Endothelial cell of umbilical vein (primary cell): ENCODE measurements around the gene THEM4. TPM values are rescaled to one million over a fixed set of nuclear protein-coding genes. Genes with fewer than 3 reads are reported as not detected.

Experiments
- BruUV-seq: library from RNA; stranded (reverse); fragments of 400-500 nt; replicated peaks from 2 replicates; lab custom pipeline; 2021; lab: Mats Ljungman, UMichigan
- CTCF ChIA-PET: fragments of 300-600, 350-600 bp; sonication (Branson Sonifier 250); formaldehyde crosslinking; loops from one replicate; lab custom pipeline; 2021; ENCODE audit warnings: antibody characterized with exemption, inconsistent platforms; lab: Charles Lee
- POLR2A ChIA-PET: fragments of 300-600, 350-600 bp; sonication (Branson Sonifier 250); formaldehyde crosslinking; loops from one replicate; lab custom pipeline; 2021; ENCODE audit warnings: antibody characterized with exemption, inconsistent platforms; lab: Charles Lee
- DNase-seq: peaks from one replicate; pipeline ENCODE4 v3.0.0-alpha.2; 2011; ENCODE audit warnings: low read depth, low spot score
- FAIRE-seq: peaks from 2 replicates; lab custom pipeline; 2011; peaks lifted over from hg19 to GRCh38; lab: Jason Lieb, UNC
- H2AFZ ChIP-seq: 2 replicates; pipeline ENCODE4 v1.6.0; 2012; ENCODE audit warnings: low read depth, low read length, control low read depth, inconsistent platforms
- H3K27ac ChIP-seq: 2 replicates; pipeline ENCODE4 v1.5.1; 2011; ENCODE audit warnings: low read depth, mild to moderate bottlenecking, control low read depth, low read length, moderate library complexity; ENCODE audit not compliant: insufficient read depth
- H3K27me3 ChIP-seq, 2 experiments: 2 replicates each; pipeline versions ENCODE4 v1.6.0 to v1.6.1; 2011; ENCODE audit warnings: low read length in 2 of 2, mixed read lengths in 1 of 2; ENCODE audit not compliant: control insufficient read depth in 2 of 2, insufficient read depth in 2 of 2
- H3K36me3 ChIP-seq, 2 experiments: 2 replicates in 1 of 2; 3 replicates in 1 of 2; pipeline ENCODE4 v1.5.1; 2011; ENCODE audit warnings: low read length in 2 of 2, mild to moderate bottlenecking in 1 of 2, moderate library complexity in 1 of 2; ENCODE audit not compliant: control insufficient read depth in 2 of 2, insufficient read depth in 2 of 2; ENCODE audit errors: extremely low read depth in 1 of 2
- H3K4me1 ChIP-seq: 3 replicates; pipeline ENCODE4 v1.5.1; 2011; ENCODE audit warnings: mild to moderate bottlenecking, low read length; ENCODE audit not compliant: control insufficient read depth, insufficient read depth; ENCODE audit errors: extremely low read depth
- H3K4me2 ChIP-seq: 2 replicates; pipeline ENCODE4 v1.6.1; 2011; ENCODE audit warnings: low read length, control low read depth, mixed read lengths; ENCODE audit not compliant: insufficient read depth
- H3K4me3 ChIP-seq, 3 experiments: fragments of 200-600 bp in 1 of 3; sonication (generic), shearing (Covaris generic) in 1 of 3; replicated peaks in 1 of 3; 2 replicates each; pipeline ENCODE4 v1.5.1; 2011 to 2016; ENCODE audit warnings: control low read depth in 3 of 3, low read length in 3 of 3, mild to moderate bottlenecking in 2 of 3, inconsistent platforms in 1 of 3, low read depth in 1 of 3, moderate library complexity in 1 of 3; ENCODE audit not compliant: insufficient read depth in 1 of 3
- H3K79me2 ChIP-seq: 2 replicates; pipeline ENCODE4 v1.6.0; 2012; ENCODE audit warnings: low read length, inconsistent platforms; ENCODE audit not compliant: control insufficient read depth, insufficient read depth
- H3K9ac ChIP-seq: replicated peaks from 2 replicates; pipeline ENCODE3; 2011; ENCODE audit warnings: low read length, control low read depth; ENCODE audit not compliant: insufficient read depth; ENCODE audit errors: extremely low read depth
- H3K9me1 ChIP-seq: replicated peaks from 3 replicates; pipeline ENCODE4 v1.6.0; 2011; ENCODE audit warnings: mild to moderate bottlenecking, low read length; ENCODE audit not compliant: control insufficient read depth, insufficient read depth; ENCODE audit errors: extremely low read depth
- H3K9me3 ChIP-seq: replicated peaks from 2 replicates; pipeline ENCODE4 v1.5.1; 2012; ENCODE audit warnings: low read length, inconsistent platforms; ENCODE audit not compliant: control insufficient read depth, insufficient read depth
- H4K20me1 ChIP-seq: replicated peaks from 2 replicates; pipeline ENCODE3; 2011; ENCODE audit warnings: mild to moderate bottlenecking, low read length; ENCODE audit not compliant: control insufficient read depth, insufficient read depth; ENCODE audit errors: extremely low read depth
- EZH2 ChIP-seq: IDR thresholded peaks from 2 replicates; pipeline ENCODE4 v1.6.1; 2012; ENCODE audit warnings: borderline replicate concordance, low read depth, mild to moderate bottlenecking, moderate library complexity, low read length, inconsistent platforms; ENCODE audit not compliant: severe bottlenecking
- FOS ChIP-seq: IDR thresholded peaks from 2 replicates; pipeline ENCODE4 v1.6.1; 2011; ENCODE audit warnings: mild to moderate bottlenecking, low read length, moderate library complexity, borderline replicate concordance; ENCODE audit not compliant: insufficient read depth
- GATA2 ChIP-seq: IDR thresholded peaks from 2 replicates; pipeline ENCODE4 v1.7.0; 2011; ENCODE audit warnings: low read depth, mild to moderate bottlenecking, moderate library complexity, mixed read lengths, low read length; ENCODE audit not compliant: insufficient read length, insufficient read depth
- JUN ChIP-seq: IDR thresholded peaks from 2 replicates; pipeline ENCODE4 v1.6.1; 2011; ENCODE audit warnings: borderline replicate concordance, low read depth; ENCODE audit not compliant: insufficient read length, insufficient read depth
- MYC ChIP-seq: IDR thresholded peaks from one replicate; pipeline ENCODE4 v1.6.1; 2011; ENCODE audit warnings: mild to moderate bottlenecking, low read depth, low read length
- POLR2A ChIP-seq: IDR thresholded peaks from 2 replicates; pipeline ENCODE4 v1.6.1; 2012; ENCODE audit warnings: low read depth, mild to moderate bottlenecking, control low read depth, low read length
- dilution Hi-C: fragments of 300-500 bp; cut with MboI; formaldehyde crosslinking; loops from one replicate; pipeline ENCODE4 v1.15.0; 2019; ENCODE audit warnings: low sequenced_read_pairs; ENCODE audit not compliant: extremely low pct_ligation_motif_present
- intact Hi-C: fragments of 100-400 bp; cut with micrococcal nuclease; formaldehyde crosslinking; loops from one replicate; pipeline ENCODE4 v1.10.0; 2022
- polyA plus RNA-seq, 4 experiments: library from polyadenylated mRNA; depleted of rRNA in 3 of 4; stranded (reverse) in 3 of 4; unstranded in 1 of 4; fragments of >200 nt; gene quantifications; 2 replicates each; pipeline versions ENCODE4 v1.2.1 to v1.2.3, GENCODE V29; 2011 to 2012; ENCODE audit warnings: missing spikeins in 1 of 4
- total RNA-seq: library from RNA; stranded (reverse); gene quantifications from 2 replicates; pipeline ENCODE4 v1.2.3, GENCODE V29; 2021
- TF ChIP-seq, protein P1 (sequence below): IDR thresholded peaks from 2 replicates; pipeline ENCODE4 v1.6.1; 2011; ENCODE audit not compliant: insufficient read depth, insufficient read length

Gene THEM4
- total and polyA plus RNA-seq, 2 donors (not counting 3 experiments of a cell fraction or from before 2014, with no cell fraction given) = 22.3 to 24.9 TPM

DNA sequence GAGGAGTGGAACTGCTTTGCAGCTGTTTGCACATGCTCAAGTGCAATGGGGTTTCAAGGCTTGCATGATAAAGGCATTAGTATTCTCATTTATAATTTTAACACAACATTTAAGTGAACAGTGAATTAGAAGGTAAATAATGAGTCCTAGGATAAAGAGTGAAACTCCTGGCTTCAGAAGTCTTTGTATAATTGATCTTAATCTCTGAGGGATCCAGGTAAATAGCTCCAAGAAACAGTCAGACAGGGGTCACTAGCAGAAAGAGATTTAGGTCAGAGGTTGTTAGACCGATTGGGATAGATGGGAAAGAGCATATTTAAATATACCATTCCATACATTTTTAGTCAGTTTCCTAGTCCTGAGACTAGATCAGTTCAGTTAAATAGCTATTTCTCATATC lies 14.1 kb upstream of the THEM4 start:
- Histone ChIP-seq H3K27me3 (peaks cover 2 to 5% of the 10 kb centered on the region in 2 experiments), H3K27ac (no peak overlapping the region), H3K79me2 (no peaks in the 10 kb centered on the region), H3K9me1 (no peaks in the 10 kb centered on the region), H2AFZ (no peak overlapping the region), H3K9ac (no peak overlapping the region), H3K9me3 (no peaks in the 10 kb centered on the region), H4K20me1 (no peaks in the 10 kb centered on the region), H3K36me3 (no peaks in the 10 kb centered on the region), H3K4me3 (no peak overlapping the region), H3K4me1 (no peaks in the 10 kb centered on the region), H3K4me2 (no peak overlapping the region)
- no peak for FAIRE-seq
- CTCF ChIA-PET = interaction anchor here (0.8 to 1.8 kb wide), 6 partner anchors 9 to 78 kb away, joined by 3 to 8 read pairs (median 4); no protein-coding TSS in a partner anchor
- DNase-seq = no peak
- no peak for TF ChIP-seq MYC
- no peak for TF ChIP-seq FOS
- no peak for TF ChIP-seq GATA2
- TF ChIP-seq, protein P1, sequence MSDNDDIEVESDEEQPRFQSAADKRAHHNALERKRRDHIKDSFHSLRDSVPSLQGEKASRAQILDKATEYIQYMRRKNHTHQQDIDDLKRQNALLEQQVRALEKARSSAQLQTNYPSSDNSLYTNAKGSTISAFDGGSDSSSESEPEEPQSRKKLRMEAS = no peak
- no TSS peak for BruUV-seq
- intact Hi-C loops (no loop called here), dilution Hi-C loops (loop anchor here (25.0 kb wide), 1 partner anchor 89 kb away; no protein-coding TSS in a partner anchor)
- POLR2A ChIA-PET = no interaction called here

DNA sequence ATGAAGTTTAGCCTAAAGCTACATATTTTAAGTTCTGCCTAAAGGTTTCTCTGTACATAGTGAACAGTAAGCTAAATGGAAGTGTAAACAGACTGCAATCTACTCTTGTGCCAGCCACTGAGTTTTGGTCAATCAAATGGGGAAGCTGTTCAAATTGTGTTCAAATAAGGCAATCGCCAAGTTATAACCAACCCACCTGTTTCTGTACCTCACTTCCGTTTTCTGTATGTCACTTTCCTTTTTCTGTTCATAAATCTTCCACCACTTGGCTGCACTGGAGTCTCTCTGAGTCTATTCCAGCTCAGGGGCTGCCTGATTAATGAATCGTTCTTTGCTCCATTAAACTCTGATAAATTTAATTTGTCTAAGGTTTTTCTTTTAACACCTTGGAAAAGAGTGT lies 10.8 kb upstream of the THEM4 start:
- no peaks in the 10 kb centered on the region for H4K20me1 ChIP-seq
- no peak overlapping the region for H3K27ac ChIP-seq
- H2AFZ ChIP-seq = no peak overlapping the region
- no TSS peak for BruUV-seq
- no peaks in the 10 kb centered on the region for H3K4me1 ChIP-seq
- intact Hi-C loops = no loop called here
- no peak overlapping the region for H3K4me3 ChIP-seq
- dilution Hi-C loops = loop anchor here (25.0 kb wide), 1 partner anchor 92 kb away; no protein-coding TSS in a partner anchor
- H3K9me3 ChIP-seq = no peaks in the 10 kb centered on the region
- H3K79me2 ChIP-seq = no peaks in the 10 kb centered on the region
- no peaks in the 10 kb centered on the region for H3K9me1 ChIP-seq
- TF ChIP-seq FOS (no peak), MYC (no peak), EZH2 (no peak), JUN (no peak), POLR2A (no peak)
- peaks cover 2 to 5% of the 10 kb centered on the region in 2 experiments for H3K27me3 ChIP-seq
- POLR2A ChIA-PET = no interaction called here
- H3K9ac ChIP-seq = no peak overlapping the region
- no peak for DNase-seq
- no peak for FAIRE-seq
- no peaks in the 10 kb centered on the region for H3K36me3 ChIP-seq
- H3K4me2 ChIP-seq = no peak overlapping the region
- CTCF ChIA-PET = interaction anchor here (0.9 to 2.2 kb wide), 5 partner anchors 13 to 84 kb away, joined by 3 to 10 read pairs (median 4); no protein-coding TSS in a partner anchor
